HG02642 (cell line): ENCODE results near the gene MCRIP2.

ENCODE experiments used
- ATAC-seq: cut with Tn5 transposase; IDR thresholded peaks from one replicate; pipeline ENCODE4 v1.9.1; 2021; ENCODE audit warnings: mild to moderate bottlenecking; ENCODE audit not compliant: unreplicated experiment, poor library complexity

The MCRIP2 gene

DNA sequence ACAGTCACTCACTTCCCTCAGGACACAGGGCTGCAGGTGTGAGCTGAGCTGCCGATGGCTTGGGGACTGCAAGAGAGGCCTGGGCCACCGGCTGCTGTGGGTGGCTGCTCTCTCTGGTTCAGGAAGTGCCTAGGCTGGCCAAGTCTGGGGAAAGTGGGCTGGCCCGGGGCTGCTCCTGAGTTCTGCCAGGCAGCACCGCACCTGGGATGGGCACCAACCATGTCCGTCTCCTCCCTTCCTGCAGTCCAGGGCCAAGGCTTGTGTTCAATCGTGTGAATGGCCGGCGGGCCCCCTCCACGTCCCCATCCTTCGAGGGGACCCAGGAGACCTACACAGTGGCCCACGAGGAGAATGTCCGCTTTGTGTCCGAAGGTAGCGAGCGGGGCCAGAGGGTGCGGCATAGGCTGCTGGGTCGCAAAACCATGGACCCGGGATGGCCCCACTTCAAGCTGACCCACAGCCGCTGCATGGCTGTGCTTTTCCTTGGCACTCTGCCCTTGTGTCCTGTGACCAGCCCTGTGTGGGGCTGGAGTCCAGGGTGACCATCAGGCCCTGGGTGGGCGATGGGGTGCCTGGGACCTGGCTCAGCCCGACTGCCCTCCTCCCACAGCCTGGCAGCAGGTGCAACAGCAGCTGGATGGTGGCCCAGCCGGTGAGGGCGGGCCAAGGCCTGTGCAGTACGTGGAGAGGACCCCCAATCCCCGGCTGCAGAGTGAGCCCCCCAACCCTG is 5.7 kb downstream of the MCRIP2 start:
- ATAC-seq: no peak

DNA sequence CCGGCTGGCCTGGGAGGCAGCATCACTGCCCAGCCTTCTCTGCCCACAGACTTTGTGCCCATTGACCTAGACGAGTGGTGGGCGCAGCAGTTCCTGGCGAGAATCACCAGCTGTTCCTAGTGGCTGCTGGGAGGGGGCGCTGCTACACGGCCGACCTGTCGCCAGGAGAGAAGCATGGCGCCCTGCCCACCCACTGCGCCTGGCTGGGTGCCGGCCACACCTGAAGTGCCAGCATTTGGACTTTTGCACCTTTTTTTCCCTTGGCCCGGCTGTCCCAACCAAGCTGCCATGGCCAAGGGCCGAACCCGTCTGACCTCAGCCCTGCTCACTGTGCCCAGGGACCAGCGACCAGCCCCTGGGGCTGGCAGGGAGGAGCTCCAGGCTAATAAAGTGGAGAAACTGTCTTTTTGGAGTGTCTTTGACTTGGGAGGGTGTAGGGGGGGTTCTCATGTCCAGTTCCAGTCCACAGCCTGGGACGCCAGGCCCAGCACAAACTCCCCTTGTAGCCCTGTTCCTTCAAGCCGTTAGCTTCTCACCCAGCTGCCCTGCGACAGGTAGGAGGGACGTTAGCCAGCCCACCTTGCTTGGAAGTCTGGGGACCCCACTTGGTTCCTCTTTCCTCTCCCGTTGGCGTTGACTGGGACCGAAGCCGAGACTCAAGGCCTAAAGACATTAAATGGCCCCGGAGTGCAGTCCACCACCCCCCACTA is 6.6 kb downstream of the MCRIP2 start:
- ATAC-seq: no peak

DNA sequence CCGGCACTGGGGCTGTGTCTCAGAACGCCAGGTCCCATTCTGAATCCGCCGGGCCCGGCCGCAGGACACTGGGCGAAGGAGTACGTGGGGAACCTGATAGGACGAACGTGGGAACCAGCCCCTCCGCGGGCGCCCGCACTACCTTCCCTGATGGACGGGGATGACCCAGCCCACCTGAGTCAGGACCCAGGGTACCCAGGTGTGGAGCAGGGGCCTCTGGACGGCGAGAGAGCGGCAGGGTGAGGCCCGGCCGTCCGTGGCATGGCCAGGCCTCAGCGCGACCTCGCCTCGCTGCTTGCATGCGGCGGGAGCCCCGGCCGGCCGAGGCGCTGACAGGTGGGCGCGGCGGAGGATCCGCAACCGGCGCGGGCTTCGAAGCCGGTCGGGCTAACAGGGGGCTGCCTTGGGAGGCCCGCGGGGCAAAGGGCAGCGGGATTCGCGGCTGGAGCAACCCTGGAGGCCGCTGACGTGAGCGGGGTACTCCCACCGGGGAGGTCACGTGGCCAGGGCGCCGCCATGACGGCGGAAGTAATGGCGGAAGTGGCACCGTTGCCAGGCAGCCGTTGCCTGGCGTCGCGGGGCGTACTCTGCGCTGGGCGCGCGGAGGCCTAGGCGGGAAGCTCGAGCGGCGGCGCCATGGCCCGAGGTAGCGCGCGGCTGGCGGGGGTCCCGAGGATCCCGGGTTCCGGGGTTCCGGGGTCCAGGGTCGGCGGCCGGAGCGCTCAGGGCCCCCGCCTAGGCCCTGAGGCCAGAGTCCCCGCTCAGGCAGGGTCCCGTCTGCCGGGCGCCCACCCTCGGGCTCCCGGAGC is 7.4 kb downstream of the MCRIP2 start, which contains the start of gene WDR90:
TSS of gene WDR90 (plus strand) at position 585 of the 809 bp plus-strand sequence. CDS start at position 637, 52 bp downstream.
- ATAC-seq: peak; percentile 76

DNA sequence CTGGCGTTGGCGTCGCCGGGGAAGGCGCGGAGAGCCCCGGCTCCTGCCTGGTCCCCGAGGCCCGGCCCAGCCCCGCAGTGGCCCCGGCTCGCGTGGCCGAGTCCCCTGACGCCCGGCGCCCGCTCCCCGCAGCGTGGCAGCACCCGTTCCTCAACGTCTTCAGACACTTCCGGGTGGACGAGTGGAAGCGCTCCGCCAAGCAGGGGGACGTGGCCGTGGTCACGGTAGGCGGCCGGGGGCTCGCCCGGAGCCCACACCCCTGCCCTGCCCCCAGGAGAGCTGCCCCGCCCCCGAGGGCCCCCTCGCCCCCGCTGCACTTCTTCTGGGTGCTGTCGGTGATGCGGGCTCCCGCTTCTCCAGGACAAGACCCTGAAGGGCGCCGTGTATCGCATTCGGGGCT is 8.0 kb downstream of the MCRIP2 start:
- ATAC-seq: peak; percentile 19

DNA sequence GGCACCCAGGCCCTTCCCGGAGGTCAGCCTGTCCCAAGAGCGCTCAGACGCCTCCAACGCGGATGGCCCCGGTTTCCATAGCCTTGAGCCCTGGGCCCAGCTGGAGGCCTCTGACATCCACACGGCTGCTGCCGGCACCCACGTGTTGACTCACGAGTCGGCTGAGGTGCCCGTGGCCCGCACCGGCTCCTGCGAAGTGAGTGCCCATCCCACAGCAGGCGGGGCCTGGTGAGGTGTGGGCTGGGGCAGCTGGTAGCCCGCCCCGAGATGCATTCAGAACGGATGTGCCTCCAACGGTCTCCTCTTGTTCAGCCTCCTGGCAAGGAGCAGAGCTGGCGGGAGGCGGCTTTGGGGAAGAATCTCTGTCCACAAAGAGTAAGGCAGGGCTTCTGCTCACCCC is 10.2 kb downstream of the MCRIP2 start:
- ATAC-seq: no peak

DNA sequence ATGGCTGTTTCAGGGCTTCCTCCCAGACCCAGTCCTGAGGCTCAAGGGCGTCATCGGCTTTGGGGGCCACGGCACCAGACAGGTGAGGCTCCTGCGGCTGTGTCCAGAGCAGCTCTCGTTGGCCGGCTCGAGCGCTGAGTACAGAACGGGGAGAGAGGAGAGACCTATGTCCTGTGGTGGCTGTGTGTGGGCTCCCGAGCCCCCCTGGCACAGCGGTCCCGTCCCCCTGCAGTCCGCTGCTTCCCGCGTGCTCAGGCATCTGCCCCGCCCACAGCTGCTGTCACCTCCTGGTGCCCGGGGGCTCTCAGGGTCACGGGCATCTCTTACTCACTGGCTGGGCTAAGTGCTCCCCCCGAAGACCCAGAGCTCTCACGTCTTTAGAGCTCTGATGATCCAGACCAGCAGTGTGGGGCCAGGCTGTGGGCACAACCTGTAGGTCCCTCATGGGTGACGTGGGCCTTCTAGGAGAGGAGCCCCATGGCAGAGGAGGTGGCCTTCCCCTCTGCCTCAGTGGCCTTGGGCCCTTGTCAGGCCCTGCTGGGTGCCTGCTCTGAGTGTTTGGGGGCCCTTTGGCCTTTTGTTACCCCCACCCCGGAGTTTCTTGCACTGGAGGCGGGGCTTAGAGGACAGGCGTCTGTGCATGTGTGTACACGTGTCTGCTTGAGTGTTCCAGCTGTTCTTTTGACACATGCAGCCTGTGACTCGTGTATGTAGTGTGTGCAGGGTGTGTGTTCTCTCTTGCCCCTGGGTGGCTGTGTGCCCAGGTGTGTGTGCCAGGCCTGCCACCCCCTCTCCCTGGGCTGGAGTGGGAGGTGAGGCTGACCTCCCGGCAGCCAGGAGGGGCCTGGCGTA is 11.1 kb downstream of the MCRIP2 start:
- ATAC-seq: no peak

DNA sequence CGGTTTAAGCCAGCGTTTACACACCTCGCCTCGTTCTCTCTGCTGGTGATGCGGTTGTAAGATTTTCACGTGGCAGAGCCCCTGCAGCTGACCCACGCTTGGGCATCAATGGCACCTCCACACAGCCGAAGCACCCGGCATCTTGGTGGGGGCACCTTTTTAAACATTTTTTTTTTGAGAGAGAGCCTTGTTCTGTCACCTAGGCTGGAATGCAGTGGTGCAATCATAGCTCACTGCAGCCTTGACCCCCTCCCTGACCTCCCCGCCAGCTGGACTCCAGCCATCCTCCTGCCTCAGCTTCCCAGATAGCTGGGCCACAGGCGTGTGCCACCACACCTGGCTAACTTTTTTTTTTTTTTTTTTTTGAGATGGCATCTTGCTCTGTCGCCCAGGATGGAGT is 12.4 kb downstream of the MCRIP2 start:
- ATAC-seq: no peak

DNA sequence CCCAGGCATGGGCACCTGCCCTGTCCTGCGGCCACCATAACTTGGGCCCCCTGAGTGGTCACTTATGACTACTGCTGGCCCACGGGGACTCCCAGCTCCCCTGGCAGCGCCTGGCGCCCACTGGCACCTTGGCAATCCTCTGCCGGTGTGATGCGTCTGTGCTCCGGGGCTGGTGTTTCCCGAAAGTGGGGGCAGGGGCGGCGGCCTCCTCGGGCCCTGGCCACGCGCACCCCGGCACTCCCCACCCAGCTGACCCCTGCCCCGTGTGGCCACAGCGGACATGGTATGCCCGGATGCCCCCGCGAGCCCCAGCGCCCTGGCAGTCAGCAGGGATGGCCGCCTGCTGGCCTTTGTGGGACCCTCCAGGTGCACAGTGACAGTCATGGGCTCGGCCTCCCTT is 15.9 kb downstream of the MCRIP2 start:
- no peak for ATAC-seq

DNA sequence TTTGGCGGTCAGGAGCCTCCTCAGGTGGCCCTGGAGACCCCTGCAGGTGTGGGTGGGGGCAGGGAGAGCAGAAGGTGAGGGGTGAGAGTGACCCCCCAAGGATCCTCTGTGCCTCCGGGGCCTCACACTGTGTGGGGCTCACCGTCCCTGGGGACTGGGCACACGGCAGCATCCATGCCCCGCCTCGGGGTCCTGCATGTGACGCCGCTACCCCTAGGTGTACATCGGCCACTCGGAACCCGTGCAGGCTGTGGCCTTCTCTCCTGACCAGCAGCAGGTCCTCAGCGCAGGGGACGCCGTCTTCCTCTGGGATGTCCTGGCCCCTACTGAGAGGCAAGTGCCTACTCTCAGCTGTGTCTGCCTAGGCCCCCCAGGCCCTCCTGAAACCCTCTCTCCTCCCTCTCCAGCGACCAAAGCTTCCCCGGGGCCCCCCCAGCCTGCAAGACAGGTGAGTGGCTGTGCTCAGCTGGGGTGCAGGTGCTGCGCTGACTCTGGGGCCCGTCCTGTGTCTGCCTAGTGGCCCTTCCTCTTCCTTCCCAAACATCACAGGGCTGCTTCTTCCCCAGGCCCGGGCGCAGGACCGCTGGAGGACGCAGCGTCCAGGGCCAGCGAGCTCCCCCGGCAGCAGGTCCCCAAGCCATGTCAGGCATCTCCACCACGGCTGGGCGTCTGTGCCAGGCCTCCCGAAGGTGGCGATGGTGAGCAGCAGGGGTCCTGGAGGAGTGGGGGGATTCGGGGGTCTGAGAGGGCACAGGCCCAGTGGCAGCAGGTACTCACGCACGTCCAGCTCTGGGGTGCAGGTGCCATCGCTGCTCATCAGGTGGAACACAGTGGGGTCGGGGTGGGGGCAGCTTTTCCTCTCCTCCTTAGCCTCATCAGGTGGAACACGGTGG is 17.3 kb downstream of the MCRIP2 start:
- no peak for ATAC-seq

DNA sequence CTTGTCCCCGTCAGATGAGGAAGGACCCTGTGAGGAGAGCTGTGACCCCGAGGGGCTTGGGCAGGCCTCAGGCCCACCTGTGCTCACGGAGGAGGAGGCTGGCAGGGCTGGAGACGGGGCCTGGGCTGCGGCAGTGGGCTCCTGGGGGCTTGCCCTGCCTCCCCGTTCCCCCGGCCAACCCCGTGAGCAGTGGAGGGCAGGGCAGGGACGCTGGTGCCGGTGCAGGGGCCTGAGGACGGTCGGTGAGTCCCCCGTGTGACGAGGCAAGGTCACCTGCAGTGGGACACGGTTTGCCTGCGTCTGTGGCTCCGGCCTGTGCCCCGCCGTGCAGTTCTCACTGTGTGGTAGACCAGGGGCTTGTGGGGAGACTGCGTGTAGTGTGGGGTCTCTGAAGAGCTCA is 18.0 kb downstream of the MCRIP2 start:
- ATAC-seq: no peak

DNA sequence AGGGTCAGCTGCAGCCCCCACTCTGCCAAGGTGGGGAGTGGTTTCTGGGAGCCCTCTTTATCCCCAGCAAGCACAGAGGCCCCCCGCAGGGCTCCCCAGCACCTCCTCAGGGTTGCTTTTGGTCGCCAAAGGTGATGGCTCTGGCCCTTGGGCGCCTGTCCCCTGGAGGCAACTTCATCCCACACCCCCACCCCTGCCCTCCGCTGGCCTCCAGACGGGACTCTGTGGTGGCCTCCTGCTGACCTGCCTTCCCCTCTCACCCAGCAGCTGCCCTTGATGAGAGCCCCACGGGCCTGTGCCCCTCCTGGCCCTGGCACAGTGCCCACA is 18.5 kb downstream of the MCRIP2 start:
- no peak for ATAC-seq

DNA sequence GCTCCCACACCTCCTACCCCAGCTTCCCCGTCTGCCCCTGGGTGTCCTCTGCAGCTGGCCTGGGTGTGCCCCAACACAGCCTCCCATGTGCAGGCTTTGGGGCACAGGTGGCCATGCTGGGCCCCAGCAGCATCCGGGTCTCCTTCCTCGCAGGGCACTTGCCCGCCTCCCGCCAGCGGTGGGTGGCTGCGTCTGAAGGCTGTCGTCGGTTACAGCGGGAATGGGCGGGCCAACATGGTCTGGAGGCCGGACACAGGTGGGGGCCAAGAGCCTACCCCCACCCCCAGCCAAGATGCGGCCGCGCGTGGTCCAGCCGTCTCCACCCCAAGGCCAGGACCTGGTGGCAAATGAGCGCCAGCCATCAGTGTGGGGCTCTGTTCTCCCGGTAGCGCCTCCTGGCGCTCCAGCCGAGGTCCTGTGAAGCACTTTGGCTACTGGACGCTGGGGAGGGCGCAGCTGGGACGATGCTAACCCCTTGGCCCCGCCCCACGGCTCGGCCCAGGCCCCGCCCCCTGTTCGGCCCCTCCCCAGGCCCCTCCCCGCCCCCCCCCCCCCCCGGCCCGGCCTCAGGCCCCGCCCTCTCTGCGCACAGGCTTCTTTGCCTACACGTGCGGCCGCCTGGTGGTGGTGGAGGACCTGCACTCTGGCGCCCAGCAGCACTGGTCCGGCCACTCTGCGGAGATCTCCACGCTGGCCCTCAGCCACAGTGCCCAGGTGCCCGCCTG is 19.0 kb downstream of the MCRIP2 start:
- peak; percentile 47 for ATAC-seq

DNA sequence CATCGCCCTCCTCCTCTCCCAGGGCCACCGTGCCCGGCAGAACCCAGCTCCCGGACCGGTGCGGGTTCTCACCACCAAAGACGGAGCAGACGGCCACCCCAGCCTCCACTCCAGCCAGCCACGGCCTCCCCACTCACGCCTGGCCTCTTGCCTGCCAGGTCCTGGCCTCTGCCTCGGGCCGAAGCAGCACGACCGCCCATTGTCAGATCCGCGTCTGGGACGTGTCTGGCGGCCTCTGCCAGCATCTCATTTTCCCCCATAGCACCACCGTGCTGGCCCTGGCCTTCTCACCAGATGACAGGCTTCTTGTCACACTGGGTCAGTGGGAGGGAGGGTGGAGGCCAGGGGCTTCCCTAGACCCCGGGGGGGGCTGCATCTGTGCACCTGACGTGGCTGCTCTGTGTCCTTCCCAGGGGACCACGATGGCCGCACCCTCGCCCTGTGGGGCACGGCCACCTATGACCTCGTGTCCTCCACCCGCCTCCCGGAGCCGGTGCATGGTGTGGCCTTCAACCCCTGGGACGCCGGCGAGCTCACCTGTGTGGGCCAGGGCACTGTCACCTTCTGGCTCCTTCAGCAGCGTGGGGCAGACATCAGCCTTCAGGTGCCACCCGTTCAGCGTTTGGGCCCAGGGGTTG is 19.7 kb downstream of the MCRIP2 start:
- peak; percentile 2 for ATAC-seq

DNA sequence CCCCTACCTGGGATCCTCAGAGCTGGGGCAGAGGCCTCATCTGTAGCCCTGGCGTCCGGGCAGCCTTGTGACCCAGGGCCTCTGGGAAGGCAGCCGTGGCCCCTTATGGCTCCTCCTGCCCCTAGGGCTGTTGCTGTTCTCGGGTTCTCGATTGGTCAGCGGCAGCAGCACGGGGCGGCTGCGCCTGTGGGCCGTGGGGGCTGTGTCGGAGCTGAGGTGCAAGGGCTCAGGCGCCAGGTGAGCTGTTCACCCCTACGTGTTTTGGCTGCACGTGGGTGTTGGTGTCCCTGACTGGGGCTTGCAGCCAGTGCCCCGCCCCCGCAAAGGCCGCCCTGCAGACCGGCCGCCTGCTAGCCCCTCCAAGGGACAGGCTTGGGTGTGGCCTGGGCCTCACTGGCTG is 20.5 kb downstream of the MCRIP2 start:
- no peak for ATAC-seq

DNA sequence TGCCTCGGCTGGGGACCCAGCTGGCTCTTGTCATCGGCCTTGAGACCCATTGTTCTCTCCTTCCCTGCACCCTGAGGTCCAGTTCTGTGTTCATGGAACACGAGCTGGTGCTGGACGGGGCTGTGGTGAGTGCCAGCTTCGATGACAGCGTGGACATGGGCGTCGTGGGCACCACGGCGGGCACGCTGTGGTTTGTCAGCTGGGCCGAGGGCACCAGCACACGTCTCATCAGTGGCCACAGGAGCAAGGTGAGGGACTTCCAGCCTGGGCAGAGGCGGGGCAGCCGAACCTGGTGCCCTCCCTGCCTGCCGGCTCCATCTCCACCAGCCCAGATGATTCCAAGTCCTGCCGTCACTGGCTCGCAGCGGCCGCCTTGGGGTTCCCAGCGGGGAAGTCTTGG is 21.0 kb downstream of the MCRIP2 start:
- ATAC-seq: no peak

DNA sequence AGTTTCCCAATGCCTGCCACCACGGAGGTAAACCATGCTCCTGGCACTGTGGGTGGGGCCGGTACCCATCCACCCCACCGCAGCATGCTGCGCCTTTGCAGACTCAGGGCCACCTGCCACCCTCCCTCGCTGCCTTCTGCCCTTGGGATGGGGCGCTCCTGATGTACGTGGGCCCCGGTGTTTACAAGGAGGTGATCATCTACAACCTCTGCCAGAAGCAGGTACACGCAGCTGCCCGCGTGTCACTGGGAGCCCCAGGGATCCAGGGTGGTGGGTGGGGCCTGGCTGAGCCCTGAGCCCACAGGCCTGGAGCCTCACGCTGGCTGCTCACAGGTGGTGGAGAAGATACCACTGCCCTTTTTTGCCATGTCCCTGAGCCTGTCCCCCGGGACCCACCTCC is 24.9 kb downstream of the MCRIP2 start:
- no peak for ATAC-seq

DNA sequence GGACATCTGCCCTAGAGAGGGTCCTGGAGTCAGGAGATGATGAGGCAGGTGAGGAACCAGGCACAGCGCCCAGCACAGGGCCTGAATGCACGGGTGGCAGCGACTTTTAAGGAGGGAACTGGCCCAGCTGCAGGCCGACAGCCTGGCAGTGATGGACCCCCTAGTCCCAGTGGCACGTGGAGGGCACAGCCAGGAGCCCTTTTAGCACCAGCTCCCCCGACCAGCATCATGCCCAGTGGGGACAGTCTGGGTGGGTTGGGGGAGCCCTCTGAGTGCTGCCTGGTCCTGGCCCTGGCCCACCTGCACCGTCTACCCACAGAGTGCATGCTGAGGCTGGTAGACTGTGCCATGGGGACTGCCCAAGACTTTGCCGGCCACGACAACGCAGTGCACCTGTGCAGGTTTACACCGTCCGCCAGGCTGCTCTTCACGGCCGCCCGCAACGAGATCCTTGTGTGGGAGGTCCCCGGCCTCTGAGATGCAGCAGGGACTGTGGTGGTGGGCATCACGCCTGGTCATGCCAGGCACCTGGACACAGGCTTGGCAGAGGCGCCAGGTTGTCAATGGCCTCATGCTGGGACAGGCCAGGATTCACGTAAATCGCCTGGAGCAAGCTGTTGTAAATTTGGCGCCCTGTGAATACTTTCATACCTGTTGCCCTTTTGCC is 25.6 kb downstream of the MCRIP2 start:
- no peak for ATAC-seq
